Nephron (organoid): ENCODE measurements around the gene IQGAP1.

Experiments used
- H3K27ac Mint-ChIP-seq, 3 experiments: 2 replicates each; pipeline ENCODE4 v1.8.0; 2020; ENCODE audit warnings: mixed read lengths in 3 of 3, mild to moderate bottlenecking in 2 of 3, moderate library complexity in 1 of 3
- H3K27me3 Mint-ChIP-seq: 2 replicates; pipeline ENCODE4 v1.8.0; 2021; ENCODE audit warnings: low read depth, mild to moderate bottlenecking, moderate library complexity, mixed read lengths
- H3K36me3 Mint-ChIP-seq: 2 replicates; pipeline ENCODE4 v1.8.0; 2020; ENCODE audit warnings: low read depth, mixed read lengths
- H3K4me1 Mint-ChIP-seq: 2 replicates; pipeline ENCODE4 v1.8.0; 2020; ENCODE audit warnings: mixed read lengths
- H3K4me3 Mint-ChIP-seq, 3 experiments: 2 replicates each; pipeline ENCODE4 v1.8.0; 2020; ENCODE audit warnings: mild to moderate bottlenecking in 3 of 3, mixed read lengths in 3 of 3, moderate library complexity in 2 of 3
- H3K9me3 Mint-ChIP-seq: 2 replicates; pipeline ENCODE4 v1.8.0; 2020; ENCODE audit warnings: mixed read lengths
- CTCF ChIP-seq, 3 experiments: fragments of 200-600 bp; sonication (generic); IDR thresholded peaks; one replicate each; pipeline ENCODE4 v1.5.0; 2021; ENCODE audit warnings: antibody characterized with exemption in 3 of 3; ENCODE audit not compliant: unreplicated experiment in 3 of 3

The IQGAP1 gene

GRCh38 chr15:90529011-90529370 lies 140.9 kb downstream of the IQGAP1 start:
- no peaks in the 10 kb centered on the region for H3K9me3 Mint-ChIP-seq
- H3K36me3 Mint-ChIP-seq, result peaks cover 4% of the 10 kb centered on the region
- TF ChIP-seq CTCF (IDR thresholded peaks at IDR 0.05; ENCODE audit: unreplicated experiment in 3 of 3), result no peak
- H3K27me3 Mint-ChIP-seq, result no peaks in the 10 kb centered on the region
- peak overlapping the region; percentile 88 to 96 (median 96) for H3K4me3 Mint-ChIP-seq
- H3K4me1 Mint-ChIP-seq, result peaks cover 38% of the 10 kb centered on the region
- peak overlapping the region; percentile 91 to 99 (median 99) for H3K27ac Mint-ChIP-seq

GRCh38 chr15:90529371-90530249 lies 141.6 kb downstream of the IQGAP1 start, which contains the start of gene CRTC3:
Gene CRTC3 (plus strand): TSS chr15:90529923. CDS start chr15:90530072, 149 bp downstream.
- peaks cover 43% of the 10 kb centered on the region for H3K4me1 Mint-ChIP-seq
- H3K27ac Mint-ChIP-seq, result peak within 1 kb of the TSS; percentile 91 to 99 (median 99)
- TF ChIP-seq CTCF (IDR thresholded peaks at IDR 0.05; ENCODE audit: unreplicated experiment in 3 of 3), result no peak
- H3K36me3 Mint-ChIP-seq, result peaks cover 4% of the 10 kb centered on the region
- no peaks in the 10 kb centered on the region for H3K27me3 Mint-ChIP-seq
- H3K4me3 Mint-ChIP-seq, result peak within 1 kb of the TSS; percentile 91 to 96 (median 96)
- no peaks in the 10 kb centered on the region for H3K9me3 Mint-ChIP-seq

GRCh38 chr15:90530250-90531051 lies 142.4 kb downstream of the IQGAP1 start:
- Mint-ChIP-seq H3K4me1 (peaks cover 51% of the 10 kb centered on the region), H3K4me3 (peak overlapping the region; percentile 90 to 92 (median 91)), H3K27me3 (no peaks in the 10 kb centered on the region), H3K36me3 (peaks cover 4% of the 10 kb centered on the region), H3K27ac (peak overlapping the region; percentile 77 to 93 (median 92)), H3K9me3 (no peaks in the 10 kb centered on the region)
- no peak for TF ChIP-seq CTCF (IDR thresholded peaks at IDR 0.05; ENCODE audit: unreplicated experiment in 3 of 3)

- Mint-ChIP-seq H3K36me3 (peaks cover 4% of the 10 kb centered on the region), H3K27ac (peak overlapping the region; percentile 77 to 93 (median 92)), H3K4me1 (peaks cover 58% of the 10 kb centered on the region), H3K4me3 (peak overlapping the region; percentile 90 to 92 (median 91)), H3K27me3 (no peaks in the 10 kb centered on the region), H3K9me3 (no peaks in the 10 kb centered on the region)
- TF ChIP-seq CTCF (IDR thresholded peaks at IDR 0.05; ENCODE audit: unreplicated experiment in 3 of 3), result no peak
Observed at GRCh38 chr15:90531147-90531546, 143.1 kb downstream of the IQGAP1 start.

- H3K27ac Mint-ChIP-seq, result peak overlapping the region in 2 of 3 experiments; percentile 7 to 12
- H3K27me3 Mint-ChIP-seq, result no peaks in the 10 kb centered on the region
- peaks cover 18% of the 10 kb centered on the region for H3K36me3 Mint-ChIP-seq
- no peaks in the 10 kb centered on the region for H3K9me3 Mint-ChIP-seq
- TF ChIP-seq CTCF (IDR thresholded peaks at IDR 0.05; ENCODE audit: unreplicated experiment in 3 of 3), result no peak
- H3K4me1 Mint-ChIP-seq, result peaks cover 66% of the 10 kb centered on the region
- H3K4me3 Mint-ChIP-seq, result no peak overlapping the region
Observed at GRCh38 chr15:90535254-90535653, 147.2 kb downstream of the IQGAP1 start.
